Hematopoietic multipotent progenitor cell treated with erythropoietin and hydrocortisone succinate and interleukin-3 and kit ligand, for 6 days (in vitro differentiated cells): ENCODE data around the gene ALOX15B.

Experiments
- DNase-seq: peaks from one replicate; pipeline ENCODE4 v3.0.0-alpha.2; 2015

Gene ALOX15B, protein sequence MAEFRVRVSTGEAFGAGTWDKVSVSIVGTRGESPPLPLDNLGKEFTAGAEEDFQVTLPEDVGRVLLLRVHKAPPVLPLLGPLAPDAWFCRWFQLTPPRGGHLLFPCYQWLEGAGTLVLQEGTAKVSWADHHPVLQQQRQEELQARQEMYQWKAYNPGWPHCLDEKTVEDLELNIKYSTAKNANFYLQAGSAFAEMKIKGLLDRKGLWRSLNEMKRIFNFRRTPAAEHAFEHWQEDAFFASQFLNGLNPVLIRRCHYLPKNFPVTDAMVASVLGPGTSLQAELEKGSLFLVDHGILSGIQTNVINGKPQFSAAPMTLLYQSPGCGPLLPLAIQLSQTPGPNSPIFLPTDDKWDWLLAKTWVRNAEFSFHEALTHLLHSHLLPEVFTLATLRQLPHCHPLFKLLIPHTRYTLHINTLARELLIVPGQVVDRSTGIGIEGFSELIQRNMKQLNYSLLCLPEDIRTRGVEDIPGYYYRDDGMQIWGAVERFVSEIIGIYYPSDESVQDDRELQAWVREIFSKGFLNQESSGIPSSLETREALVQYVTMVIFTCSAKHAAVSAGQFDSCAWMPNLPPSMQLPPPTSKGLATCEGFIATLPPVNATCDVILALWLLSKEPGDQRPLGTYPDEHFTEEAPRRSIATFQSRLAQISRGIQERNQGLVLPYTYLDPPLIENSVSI

DNA sequence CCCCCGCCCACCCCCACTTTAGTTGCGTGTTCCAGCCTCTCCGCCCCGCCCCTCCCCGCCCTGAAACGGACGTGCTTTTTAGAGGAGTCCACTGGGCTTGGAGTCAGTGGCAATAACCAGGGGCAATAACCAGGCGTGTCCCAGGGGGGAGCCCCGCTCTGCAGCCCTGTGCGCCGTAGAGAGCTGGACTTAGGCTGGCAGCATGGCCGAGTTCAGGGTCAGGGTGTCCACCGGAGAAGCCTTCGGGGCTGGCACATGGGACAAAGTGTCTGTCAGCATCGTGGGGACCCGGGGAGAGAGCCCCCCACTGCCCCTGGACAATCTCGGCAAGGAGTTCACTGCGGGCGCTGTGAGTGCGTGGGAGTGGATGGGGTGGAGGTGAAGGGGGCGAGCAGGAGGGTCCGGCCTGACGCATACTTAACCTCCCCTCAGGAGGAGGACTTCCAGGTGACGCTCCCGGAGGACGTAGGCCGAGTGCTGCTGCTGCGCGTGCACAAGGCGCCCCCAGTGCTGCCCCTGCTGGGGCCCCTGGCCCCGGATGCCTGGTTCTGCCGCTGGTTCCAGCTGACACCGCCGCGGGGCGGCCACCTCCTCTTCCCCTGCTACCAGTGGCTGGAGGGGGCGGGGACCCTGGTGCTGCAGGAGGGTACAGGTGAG, at the start of gene ALOX15B:
Gene ALOX15B, plus strand, starts transcription at position 106 of the 657 bp plus-strand sequence. Its CDS starts 97 bp downstream, at position 203.
- DNase-seq = no peak

DNA sequence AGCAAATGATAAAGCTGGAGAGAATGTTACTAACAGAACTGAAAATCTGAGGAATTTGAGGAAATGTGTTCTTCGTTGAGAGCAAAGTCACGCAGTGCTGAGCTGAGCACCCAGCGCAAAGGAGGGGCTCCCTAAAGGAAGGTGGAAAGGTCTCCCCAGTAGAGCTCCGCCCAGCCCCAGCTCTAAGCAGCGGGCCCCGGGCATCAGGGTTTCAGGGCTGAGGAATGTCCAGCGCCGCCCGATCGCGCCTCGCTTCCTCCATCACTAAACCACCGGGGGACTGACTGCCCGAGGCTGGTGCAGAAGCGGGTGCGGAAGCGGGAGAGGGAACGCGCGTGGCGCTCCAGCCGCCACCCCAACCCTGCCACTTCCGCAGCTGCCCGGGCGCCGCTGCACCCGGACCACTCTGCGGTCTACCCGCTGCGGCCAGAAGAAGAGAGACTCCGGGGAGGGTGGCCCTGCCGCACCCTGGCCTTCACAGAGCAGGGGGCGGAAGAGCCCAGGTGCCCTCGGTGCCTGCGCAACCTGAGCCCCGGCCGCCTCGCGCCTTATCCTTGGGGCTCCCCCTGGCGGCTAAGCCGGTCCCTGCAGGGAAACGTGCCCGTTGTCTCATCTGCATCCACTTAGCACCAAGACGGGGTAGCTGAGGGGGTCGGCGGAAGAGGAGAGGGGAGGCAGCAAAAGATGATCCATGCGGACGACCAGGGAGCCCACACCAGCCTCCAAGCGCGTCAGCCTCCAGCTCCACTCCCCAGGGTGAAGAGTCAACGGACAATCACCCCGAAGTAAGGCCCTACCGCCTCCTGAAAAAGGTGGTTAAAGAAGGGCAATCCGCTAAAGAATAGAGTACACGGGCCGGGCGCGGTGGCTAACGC, 48.8 kb upstream of the ALOX15B start:
- peak; percentile 88 for DNase-seq

DNA sequence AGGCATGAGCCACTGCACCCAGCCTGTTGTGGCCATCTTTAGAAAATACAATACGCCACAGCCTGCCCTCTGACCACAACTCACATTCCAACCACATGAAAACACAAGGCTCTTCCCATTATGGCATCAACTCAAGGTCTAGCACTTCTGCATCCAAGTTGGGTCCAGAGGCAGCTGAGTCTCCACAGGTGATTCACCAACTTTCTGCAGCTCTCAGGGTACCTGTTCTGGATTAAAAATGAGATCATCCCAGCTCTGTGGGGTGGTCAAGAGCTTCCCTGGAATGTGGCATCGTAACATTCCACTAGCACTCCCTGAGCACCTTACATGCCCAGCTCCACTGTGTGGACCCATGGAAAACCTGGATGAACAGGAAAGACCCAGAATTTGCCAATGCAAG, 46.3 kb upstream of the ALOX15B start:
- DNase-seq = no peak

DNA sequence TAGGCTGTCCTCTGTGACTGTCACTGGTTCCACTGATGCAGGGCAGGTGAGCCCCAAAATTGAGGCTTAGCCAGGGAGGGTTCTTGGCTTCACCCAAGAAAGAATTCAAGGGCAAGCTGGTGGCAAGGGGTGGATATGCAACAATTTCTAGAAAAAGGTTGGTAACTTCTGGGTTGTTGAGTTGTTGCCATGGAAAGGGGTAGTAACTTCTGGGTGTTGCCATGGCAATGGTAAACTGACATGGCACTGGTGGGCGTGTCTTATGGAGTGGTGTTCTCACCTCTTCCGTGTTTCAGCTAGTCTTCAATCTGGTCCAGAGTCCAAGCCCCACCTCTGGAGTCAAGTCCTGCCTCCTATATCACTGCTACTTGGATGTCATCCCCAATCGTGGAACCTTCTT, 45.9 kb upstream of the ALOX15B start:
- DNase-seq = no peak

DNA sequence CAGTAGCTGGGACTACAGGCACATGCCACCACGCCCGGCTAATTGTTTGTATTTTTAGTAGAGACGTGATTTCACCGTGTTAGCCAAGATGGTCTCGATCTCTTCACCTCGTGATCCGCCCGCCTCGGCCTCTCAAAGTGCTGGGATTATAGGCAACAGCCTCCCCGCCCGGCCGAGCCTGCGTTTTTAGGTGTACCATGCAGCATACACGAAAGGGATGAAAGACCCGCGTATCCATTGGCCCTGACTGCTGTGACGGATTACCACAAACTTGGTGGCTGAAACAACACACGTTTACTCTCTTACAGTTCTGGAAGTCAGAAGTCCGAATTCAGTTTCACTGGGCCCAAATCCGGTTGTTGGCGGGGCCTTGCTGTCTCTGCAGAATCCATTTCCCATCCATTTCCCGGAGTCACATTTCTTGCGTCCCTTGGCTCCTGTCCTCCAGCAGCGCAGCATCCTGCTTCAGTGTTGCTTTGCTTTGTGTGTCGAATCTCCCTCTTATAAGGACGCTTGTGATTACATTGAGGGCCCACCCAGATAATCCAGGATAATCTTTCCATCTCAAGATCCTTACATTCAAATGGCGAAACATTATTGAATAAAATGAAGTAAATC, 44.8 kb upstream of the ALOX15B start:
- DNase-seq = no peak

DNA sequence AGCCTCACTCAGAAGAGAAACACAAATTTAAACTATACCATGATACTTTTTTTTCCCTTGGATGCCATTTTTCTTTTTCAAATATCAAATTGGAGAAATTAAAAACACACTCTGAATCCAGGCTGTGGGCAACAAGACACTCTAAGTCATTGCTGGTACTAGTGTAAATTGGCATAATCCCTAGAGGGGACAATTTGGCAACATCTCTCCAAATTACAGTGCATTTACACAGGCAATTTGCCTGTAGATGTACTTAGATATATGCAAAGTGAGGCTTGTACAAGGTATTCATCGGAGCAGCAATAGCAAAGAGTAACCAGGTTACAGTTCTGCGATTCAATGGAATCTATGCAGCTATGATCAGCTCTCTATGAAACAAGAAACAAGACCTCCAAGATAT, 43.1 kb upstream of the ALOX15B start:
- DNase-seq = no peak

DNA sequence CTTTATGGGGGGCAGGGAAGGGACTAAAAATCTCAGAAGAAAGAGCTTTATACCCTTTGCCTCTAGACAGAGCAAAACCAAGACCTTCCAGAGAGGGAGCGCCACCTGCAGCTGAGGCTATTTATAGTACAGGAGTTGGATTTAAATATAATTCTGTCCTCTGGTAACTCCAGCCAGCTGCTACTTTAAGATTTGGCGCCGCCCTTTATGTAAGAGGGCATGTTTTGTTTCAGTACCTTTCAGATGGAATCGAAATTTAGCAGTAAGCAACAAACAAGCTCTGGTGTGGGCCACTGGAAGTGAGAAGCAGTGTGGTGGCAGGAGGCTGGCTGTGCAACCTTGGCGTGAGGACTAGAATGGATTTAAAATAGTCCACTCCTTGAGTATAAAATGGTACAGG, 41.7 kb upstream of the ALOX15B start:
- peak; percentile 73 for DNase-seq

DNA sequence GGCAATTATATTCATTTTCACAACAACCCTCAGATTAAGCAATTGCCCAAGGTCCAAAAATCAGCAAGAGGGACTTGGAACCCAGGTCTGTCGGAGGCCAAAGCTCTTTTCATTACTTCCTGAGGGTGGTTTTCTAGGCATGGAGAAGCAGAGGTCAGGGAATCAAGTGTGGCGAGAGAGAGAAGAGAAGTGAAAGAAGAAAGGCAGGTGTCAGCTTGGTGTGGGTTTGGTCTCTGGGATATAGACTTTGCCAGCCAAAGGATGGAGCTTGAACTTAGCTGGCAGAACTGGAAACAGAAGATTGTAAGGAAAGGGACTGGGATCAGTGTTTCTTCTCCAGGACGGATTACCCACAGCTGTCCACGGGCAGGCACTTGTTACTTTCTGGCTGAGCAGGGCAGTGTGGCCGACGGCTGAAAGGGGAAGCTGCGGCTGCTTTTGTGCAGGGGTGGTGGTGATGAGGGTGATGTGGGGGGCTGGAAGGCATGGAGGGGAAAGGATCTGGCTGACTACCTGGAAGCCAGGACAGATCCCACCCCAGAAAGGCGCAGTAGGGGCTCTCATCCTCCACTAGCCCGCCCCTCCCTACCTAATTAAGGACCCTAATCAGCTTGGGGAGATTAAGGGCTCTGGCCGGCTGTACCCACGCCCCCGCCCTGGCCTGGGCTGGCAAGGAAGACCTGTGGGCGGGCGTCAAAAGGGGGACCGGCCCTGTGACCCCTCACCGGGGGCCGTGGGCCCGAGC, 36.7 kb upstream of the ALOX15B start, which contains the start of gene GUCY2D:
Gene GUCY2D, plus strand, starts transcription at position 640 of the 745 bp plus-strand sequence. CDS start 433 bp downstream, outside the sequence.
- peak; percentile 63 for DNase-seq

DNA sequence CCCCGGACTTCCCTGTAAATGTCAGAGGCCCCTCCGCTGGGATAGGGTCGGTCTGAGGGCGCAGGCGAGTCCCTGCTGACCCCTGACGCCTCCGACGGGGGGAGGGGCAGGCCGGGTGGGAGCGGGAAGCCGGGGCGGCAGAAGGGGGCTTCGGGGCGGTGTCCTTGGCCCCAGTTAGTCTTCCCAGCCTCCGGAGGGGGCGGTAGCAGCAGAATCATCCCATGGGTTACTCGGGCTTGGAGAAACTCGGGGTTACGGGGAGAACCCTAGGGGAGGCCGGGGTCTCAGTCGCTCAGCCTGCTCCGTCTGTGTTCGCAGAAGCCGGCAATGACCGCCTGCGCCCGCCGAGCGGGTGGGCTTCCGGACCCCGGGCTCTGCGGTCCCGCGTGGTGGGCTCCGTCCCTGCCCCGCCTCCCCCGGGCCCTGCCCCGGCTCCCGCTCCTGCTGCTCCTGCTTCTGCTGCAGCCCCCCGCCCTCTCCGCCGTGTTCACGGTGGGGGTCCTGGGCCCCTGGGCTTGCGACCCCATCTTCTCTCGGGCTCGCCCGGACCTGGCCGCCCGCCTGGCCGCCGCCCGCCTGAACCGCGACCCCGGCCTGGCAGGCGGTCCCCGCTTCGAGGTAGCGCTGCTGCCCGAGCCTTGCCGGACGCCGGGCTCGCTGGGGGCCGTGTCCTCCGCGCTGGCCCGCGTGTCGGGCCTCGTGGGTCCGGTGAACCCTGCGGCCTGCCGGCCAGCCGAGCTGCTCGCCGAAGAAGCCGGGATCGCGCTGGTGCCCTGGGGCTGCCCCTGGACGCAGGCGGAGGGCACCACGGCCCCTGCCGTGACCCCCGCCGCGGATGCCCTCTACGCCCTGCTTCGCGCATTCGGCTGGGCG, 35.9 kb upstream of the ALOX15B start:
- DNase-seq = no peak

DNA sequence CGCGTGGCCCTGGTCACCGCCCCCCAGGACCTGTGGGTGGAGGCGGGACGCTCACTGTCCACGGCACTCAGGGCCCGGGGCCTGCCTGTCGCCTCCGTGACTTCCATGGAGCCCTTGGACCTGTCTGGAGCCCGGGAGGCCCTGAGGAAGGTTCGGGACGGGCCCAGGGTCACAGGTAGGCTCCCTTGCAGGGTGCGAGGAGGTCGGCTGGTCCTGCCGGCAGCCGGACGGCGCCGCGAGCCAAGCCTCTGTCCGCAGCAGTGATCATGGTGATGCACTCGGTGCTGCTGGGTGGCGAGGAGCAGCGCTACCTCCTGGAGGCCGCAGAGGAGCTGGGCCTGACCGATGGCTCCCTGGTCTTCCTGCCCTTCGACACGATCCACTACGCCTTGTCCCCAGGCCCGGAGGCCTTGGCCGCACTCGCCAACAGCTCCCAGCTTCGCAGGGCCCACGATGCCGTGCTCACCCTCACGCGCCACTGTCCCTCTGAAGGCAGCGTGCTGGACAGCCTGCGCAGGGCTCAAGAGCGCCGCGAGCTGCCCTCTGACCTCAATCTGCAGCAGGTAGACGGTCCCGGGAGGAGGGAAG, 35.2 kb upstream of the ALOX15B start:
- DNase-seq = no peak

DNA sequence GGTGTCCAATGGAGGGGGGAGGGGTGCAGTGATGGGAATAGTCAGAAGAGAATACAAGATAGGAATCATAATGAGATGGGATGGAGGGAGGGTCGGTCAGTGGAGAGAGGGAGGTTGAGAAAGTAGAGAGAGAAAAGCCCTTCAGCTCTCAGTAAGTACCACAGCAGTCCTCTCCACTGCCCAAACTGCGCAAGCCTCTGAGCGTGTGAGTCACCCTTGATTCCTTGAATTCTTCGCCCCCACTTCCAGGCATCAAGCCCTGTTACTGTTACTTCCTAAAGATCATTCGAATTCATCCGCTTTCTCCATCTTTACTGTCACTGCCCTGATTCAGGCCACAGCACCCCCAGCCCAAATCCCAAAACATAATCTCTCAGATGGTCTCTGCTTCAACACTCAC, 34.0 kb upstream of the ALOX15B start:
- DNase-seq = no peak

DNA sequence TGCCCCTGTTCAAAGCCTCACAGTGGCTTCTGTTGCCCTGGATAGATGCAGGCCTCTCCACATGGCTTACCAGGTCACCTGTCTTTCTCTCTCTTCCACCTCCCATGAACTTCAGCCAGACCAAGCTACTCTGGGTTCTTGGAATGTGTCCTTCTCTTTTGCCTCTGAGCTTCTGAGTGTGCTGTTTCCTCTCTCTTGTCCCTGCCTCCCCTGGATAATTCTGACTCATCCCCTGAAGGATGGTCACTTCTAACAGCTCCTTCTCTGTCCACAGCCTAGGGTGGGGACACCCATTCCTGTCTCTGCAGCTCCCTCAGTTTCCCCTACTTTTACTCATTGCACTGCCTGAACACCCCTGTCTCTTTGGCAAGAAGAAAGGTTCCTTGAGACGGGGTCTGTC, 33.5 kb upstream of the ALOX15B start:
- no peak for DNase-seq

DNA sequence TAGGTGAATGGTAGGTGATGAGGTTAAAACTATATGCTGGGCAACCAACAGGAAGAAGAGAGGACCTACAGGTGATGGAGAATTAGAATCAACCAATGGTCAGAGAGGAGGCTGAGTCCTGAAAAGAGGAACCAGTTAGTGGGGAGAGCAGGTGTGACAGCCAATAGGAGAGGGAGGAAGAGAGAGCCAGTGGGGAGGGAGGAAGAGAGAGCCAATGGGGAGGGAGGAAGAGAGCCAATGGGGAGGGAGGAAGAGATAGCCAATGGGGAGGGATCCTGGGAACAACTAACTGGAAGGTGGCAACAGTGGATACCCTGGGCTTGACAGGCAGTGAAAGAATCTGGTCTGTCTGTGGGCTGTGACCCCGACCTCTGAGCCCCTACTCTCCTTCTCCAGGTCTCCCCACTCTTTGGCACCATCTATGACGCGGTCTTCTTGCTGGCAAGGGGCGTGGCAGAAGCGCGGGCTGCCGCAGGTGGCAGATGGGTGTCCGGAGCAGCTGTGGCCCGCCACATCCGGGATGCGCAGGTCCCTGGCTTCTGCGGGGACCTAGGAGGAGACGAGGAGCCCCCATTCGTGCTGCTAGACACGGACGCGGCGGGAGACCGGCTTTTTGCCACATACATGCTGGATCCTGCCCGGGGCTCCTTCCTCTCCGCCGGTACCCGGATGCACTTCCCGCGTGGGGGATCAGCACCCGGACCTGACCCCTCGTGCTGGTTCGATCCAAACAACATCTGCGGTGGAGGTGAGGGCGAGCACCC, 32.7 kb upstream of the ALOX15B start:
- peak; percentile 32 for DNase-seq

DNA sequence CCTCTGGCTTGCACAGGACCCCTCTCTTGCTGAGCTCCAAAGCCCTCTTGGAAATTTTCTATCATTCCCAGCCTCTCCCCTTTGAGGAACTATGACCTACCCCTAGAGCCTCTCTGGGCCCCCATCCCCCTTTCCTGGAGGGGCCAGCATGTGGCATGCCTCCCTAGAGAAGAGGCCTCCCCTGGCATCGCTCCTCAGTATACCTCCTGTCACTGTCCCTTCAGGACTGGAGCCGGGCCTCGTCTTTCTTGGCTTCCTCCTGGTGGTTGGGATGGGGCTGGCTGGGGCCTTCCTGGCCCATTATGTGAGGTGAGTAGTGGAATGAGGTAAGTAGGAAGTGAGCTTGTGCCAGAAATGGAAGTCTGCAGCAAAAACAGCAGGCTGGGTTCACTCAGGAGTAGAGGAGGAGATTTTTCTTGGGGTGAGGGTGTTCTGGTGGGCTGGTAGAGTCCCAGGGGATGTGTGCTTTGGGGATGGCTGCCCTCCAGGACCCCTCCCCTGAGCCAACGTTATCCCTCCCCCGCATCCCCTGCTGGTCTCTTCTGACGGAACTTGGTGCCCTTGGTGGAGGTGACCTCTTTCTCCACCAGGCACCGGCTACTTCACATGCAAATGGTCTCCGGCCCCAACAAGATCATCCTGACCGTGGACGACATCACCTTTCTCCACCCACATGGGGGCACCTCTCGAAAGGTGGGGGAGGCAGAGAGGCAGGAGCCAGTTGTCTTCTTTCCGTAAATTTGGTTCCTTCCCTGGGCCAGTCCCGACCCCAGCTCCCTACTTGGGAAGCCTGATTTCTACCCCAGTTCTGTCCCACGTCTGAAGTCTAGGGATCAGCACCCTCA, 31.8 kb upstream of the ALOX15B start:
- DNase-seq = no peak

DNA sequence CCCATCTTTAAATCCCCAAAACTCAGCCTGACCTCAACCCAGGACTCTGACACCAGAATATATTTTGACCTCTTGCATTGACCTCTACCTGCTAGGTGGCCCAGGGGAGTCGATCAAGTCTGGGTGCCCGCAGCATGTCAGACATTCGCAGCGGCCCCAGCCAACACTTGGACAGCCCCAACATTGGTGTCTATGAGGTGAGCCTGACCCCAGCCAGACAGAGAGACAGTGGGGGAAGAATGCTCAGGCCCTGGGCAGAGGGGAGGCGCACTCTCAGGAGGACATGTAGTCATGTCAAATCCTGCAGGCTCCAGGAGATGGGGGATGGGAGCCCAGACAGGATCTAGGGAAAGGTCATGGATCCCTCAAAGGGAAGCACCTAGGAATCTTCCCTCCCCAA, 31.0 kb upstream of the ALOX15B start:
- DNase-seq = no peak

DNA sequence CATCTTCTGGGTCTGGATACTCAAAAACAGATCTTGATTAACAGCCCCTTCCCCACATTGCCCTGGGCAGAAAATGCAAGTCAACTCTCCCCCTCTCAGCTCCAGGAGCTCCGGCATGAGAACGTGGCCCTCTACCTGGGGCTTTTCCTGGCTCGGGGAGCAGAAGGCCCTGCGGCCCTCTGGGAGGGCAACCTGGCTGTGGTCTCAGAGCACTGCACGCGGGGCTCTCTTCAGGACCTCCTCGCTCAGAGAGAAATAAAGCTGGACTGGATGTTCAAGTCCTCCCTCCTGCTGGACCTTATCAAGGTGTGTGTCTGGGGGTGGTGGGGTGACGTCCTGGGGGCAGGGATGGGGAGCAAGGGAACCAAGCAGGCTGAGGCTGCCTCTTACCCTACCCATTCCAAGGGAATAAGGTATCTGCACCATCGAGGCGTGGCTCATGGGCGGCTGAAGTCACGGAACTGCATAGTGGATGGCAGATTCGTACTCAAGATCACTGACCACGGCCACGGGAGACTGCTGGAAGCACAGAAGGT, 26.7 kb upstream of the ALOX15B start:
- DNase-seq = no peak

DNA sequence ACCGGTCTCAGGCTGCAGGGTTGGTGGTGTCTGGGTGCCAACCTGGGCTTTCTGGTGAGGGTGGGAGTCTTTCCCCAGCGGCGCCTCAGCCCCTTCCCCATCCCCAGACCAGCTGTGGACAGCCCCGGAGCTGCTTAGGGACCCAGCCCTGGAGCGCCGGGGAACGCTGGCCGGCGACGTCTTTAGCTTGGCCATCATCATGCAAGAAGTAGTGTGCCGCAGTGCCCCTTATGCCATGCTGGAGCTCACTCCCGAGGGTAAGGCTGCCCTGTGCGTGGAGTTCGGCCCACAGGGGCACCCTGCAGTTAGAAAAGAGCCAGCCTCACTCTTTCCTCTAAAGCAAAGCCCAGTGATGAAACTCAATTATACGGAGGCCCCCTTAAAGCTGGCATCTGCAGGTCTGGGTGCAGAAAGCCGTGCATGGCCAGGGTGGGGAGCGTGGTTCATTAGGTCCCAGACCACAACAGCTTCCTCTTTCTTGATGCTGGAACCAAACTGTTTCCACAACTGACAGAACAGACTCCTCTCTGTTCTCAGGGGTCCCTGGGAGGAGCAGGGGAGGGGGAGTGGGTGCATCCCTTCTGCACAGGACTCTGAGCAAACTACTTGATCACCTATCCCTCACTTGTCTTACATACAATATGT, 25.7 kb upstream of the ALOX15B start:
- DNase-seq = peak; percentile 65
